Measurements from ENCODE around the gene DUOX1.
"Not testable (repeated sequence)": the region's sequence is repeated elsewhere in the genome, so short reads cannot be mapped to it uniquely, and the experiment has no call there.

- TF ChIP-seq CTCF (conservative IDR thresholded peaks at IDR 0.05 in 1 of 2, IDR thresholded peaks at IDR 0.05 in 1 of 2; ENCODE audit: extremely low read depth in 1 of 2, insufficient read depth in 1 of 2, low read depth in 1 of 2, low read length in 2 of 2); EZH2 (IDR thresholded peaks at IDR 0.05; ENCODE audit: borderline replicate concordance, low read length): not testable (repeated sequence)
These were observed 25.6 kb upstream of the DUOX1 start for GRCh38 chr15:45104170-45104569.

All from mammary epithelial cell (primary cell).